GOT3 (cell line): ENCODE measurements around the gene MICAL1.

Experiments
- DNase-seq: peaks from one replicate; lab custom pipeline; 2025; ENCODE audit warnings: mixed read lengths; lab: John Stamatoyannopoulos, UW

Gene MICAL1

DNA sequence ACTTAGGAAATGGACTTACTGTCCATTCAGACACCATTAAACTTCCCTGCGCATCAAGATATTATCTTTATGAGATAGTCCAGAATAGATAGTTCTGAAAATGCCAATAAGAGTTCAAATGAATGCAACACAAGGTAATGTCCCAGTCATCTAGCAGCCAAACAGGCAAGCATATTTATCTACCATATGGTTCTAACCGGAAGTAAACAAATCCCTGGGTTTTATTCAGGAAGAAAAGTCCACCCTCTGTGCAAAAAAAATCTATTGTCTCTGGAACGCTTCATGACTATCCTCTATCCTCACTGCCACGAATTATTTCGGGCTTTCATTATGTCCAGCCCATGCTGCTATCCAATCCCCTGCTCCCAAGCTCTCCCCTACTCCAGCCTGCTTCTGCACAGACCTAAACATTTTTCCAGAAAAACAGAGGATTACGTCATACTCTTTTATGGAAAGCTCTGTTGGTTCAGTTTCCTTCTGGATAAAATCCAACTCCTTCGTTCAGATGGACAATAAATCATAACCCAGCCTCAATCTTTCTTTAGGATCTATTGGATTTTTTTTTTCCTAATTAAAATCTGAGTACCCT is 26.6 kb downstream of the MICAL1 start:
- no peak for DNase-seq

DNA sequence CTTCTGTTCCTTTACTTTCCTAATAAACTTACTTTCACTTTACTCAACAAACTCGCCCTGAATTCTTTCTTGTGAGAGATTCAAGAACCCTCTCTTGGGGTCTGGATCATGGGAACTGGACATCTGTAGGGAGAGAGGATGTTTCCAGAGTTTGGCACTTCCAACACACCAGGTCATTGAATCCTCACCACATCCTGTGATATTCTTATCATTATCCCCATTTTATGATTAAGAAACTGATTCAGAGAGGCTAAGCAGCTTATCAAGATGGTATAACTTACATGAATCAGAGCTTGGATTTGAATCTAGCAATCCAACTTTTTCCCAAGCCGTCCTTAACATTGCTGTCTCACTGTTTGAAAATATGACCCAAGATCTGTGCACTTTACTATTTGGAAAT is 30.6 kb downstream of the MICAL1 start:
- no peak for DNase-seq

DNA sequence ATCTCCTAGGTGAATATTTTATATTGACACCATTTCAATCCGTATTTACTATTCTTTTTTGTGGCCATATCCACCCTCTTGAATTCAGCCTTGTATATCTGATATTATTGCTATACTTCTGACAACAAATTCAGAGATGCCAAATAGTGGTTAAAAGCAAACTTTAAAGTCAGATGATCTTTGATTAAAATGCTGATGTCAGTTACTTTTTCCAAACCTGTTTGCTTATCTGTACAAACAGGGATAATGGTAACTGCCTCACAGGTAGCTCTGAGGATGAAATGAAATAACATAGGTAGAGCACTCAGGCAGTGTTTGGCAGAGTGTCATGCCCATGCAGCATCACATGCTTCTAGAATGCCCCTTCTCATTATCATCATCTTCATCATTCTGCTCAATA is 34.4 kb downstream of the MICAL1 start:
- DNase-seq = no peak

DNA sequence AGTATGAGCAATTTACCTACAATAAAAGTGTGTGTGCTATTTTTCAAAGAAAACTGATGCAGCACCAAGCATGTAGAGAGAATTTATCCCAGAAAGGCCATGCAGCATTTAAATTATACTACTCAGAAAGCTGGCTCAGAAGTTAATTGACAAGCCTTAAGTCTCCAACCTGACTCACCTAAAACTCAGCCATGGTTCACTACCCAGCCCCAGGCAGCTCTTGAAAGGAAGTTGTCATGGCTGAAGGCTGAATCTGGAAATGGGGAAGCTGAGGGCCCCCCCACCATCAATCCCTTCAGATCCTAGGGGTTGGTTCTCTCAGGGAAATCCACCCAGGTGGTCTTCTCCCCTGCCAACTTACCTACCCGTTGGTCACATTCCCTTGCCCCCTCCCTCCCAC is 34.8 kb downstream of the MICAL1 start:
- DNase-seq = no peak

DNA sequence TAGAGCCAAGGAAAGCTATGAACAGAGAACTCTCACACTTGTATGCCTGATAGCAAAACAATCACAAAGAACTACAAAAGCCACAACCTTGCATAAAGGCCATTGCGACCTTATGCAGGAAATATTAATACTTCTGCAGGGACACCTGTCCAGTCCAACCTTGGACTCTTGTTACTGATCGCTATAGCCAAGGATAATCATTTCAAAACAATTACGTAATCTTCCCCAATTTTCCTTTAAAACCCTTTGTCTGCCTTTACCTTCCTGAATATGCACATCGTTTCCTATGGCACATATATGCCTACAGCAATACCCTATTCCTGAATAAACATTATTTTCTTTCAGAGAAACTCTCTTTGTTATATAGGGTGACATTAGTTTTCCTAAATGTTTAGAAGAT is 37.9 kb downstream of the MICAL1 start:
- DNase-seq = no peak

DNA sequence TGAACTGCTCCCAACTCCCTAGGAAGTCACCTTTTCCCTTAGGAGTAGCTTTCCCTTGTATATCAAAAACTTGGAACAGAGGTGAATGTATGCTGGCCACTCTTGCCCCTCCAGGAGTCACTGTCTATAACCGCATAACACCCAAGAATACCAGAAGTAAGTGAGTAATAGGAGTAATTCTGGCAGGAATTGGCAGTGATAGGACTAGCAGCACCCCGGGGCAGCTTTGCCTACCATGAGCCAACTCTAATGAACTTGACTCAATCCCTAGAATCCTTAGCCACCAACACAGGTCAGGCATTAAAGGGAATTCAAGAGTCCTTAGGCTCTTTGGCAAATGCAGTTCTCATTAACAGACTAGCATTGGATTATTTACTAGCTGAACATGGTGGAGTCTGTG is 44.5 kb downstream of the MICAL1 start:
- no peak for DNase-seq

DNA sequence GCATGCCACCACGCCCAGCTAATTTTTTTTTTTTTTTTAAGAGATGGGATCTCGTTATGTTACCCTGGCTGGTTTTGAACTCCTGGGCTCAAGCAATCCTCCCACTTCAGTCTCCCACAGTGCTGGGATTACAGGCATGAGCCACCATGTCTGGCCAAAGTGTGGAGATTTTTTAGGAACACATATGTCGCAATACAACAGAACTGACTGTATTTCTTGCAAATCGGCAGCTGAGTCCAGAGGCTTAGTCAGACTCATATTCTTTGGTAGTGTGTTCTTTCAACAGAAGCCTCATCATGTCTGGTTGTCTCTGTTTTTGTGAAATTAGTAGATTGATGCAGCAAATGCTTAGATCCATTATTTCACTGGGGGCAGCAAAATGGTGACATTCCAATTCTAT is 49.4 kb downstream of the MICAL1 start:
- DNase-seq = no peak

DNA sequence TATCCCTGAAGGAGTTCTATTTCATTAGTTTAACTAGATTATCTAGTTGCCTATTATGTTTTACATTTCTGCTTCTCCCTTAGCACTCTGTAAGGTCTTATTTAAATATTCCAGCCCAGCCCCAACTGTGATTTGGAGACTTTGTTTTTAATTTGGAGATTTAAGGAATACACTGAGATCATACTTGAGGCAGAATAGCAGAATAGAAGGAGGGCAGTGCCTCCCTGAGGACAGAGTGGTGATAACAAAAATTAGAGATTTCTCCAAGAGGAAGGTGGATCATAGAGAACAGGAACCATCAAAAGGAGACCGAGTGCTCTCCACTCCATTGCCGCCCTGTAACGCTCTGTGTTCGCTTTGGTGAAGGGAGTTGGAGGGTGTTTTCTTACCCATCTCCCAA is 58.6 kb downstream of the MICAL1 start:
- no peak for DNase-seq

DNA sequence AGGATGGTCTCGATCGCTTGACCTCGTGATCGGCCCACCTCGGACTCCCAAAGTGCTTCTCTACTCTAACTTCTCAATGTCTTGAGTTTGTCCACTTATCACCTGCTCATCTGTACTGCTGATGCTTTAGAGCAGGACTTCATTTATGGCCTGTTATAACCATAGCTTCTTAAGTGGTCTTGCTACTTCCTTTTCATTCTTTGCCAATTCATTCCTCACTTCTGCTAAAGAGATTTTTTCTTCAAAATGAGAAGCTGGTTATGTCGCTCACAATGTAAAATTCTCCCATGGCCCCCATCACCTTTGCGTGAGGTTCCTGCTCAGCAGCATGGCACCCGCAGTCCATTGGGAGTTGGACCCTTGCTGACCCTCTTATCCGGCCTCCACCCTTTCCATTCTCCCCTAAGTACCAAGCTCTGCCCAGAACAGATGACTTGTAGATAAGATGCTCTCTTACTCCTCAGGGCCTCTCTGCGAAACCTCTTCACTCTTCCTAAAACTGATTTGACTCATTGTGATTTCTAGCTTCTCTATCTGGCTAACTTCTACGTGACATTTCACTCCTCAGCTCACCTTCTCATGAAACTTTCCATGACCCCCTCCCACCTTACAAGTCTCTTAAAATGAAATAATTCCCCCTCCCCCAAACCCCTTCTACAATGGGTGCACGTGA is 59.4 kb downstream of the MICAL1 start:
- DNase-seq = no peak
